OCI-LY3 (cell line): Measurements from ENCODE around the gene TTPAL.

Experiments used
- H2AFZ ChIP-seq: fragments of 200-600, 300-600 bp; shearing (Covaris generic); 2 replicates; pipeline ENCODE4 v1.6.0; 2014; ENCODE audit warnings: antibody characterized with exemption, low read depth, low read length
- H3K27ac ChIP-seq: fragments of 200-600, 300-600 bp; sonication (generic); 2 replicates; pipeline ENCODE4 v1.5.1; 2014; ENCODE audit warnings: mild to moderate bottlenecking, low read length, moderate library complexity, mixed read lengths
- H3K27me3 ChIP-seq: fragments of 200-600, 300-600 bp; sonication (generic); 2 replicates; pipeline ENCODE4 v1.6.1; 2014; ENCODE audit warnings: low read depth, low read length, mixed read lengths
- H3K36me3 ChIP-seq: fragments of 200-600, 300-600 bp; sonication (generic); replicated peaks from 2 replicates; pipeline ENCODE3; 2014; ENCODE audit warnings: low read depth, low read length, mixed read lengths
- H3K4me1 ChIP-seq: fragments of 300-600, 200-600 bp; sonication (generic); 2 replicates; pipeline ENCODE4 v1.6.1; 2014; ENCODE audit warnings: low read length, mixed read lengths
- H3K4me2 ChIP-seq: fragments of 200-600, 300-600 bp; sonication (generic); 2 replicates; pipeline ENCODE4 v1.6.1; 2014; ENCODE audit warnings: low read length, mixed read lengths
- H3K4me3 ChIP-seq: fragments of 300-600, 200-600 bp; sonication (generic); 2 replicates; pipeline ENCODE4 v1.5.1; 2014; ENCODE audit warnings: antibody characterized with exemption, mild to moderate bottlenecking, low read length, moderate library complexity
- H3K79me2 ChIP-seq: fragments of 300-600, 200-600 bp; shearing (Covaris generic); 2 replicates; pipeline ENCODE4 v1.6.1; 2014; ENCODE audit warnings: mild to moderate bottlenecking, low read length, mixed read lengths
- H3K9ac ChIP-seq: fragments of 300-600, 200-600 bp; shearing (Covaris generic); 2 replicates; pipeline ENCODE4 v1.6.0; 2014; ENCODE audit warnings: mild to moderate bottlenecking, low read length, moderate library complexity
- H3K9me3 ChIP-seq: fragments of 200-600, 300-600 bp; shearing (Covaris generic); 2 replicates; pipeline ENCODE4 v1.6.1; 2014; ENCODE audit warnings: low read length, mixed read lengths; ENCODE audit not compliant: insufficient read depth
- H4K20me1 ChIP-seq: fragments of 200-600, 300-600 bp; sonication (generic); 2 replicates; pipeline ENCODE4 v1.6.1; 2016; ENCODE audit warnings: low read length, mixed read lengths; ENCODE audit not compliant: insufficient read depth
- EZH2phosphoT487 ChIP-seq: fragments of 200-600 bp; shearing (Covaris generic); IDR thresholded peaks from 2 replicates; pipeline ENCODE4 v1.6.1; 2018; ENCODE audit warnings: antibody characterized with exemption, mixed run types, low read depth
- TF ChIP-seq, protein P1 (sequence below): fragments of 200-600, 300-600 bp; sonication (generic); IDR thresholded peaks from 2 replicates; pipeline ENCODE4 v1.5.1; 2014; ENCODE audit warnings: antibody characterized with exemption, low read length, low read depth

Gene TTPAL

DNA sequence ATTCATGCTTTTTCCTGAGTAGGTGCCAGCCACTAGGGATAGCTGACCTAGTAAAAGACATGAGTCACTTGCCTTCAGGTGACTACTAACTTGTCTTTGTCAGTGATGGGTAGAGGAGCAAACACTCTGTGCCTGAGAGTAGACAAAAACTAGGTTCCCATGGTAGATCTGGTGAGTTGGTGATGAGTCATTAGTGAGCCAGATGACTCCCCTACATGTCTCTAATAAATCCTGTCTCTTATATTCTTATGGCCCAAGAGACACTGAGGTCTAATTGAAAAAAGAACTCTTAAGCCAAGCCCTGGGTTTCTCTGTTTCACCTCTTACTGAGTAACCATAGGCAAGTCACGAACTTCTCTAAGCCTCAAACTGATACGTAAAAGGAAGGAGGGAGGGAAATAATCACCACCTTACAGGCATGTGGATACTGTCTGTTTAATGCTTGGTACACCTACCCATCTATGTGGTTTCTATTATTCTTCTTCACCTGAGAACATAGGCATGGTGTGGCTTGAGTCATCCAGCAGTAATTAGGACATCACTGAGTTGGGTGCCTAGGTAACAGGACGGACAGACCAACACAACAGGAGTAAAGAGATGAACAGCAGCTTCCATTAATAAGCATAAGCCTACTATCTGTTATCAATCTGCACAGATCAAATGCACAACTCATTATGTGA, 20.3 kb downstream of the TTPAL start:
- Histone ChIP-seq H3K9ac (no peak overlapping the region), H3K79me2 (no peaks in the 10 kb centered on the region), H2AFZ (no peak overlapping the region), H3K4me1 (peaks cover 6% of the 10 kb centered on the region), H3K27ac (no peak overlapping the region), H3K9me3 (no peaks in the 10 kb centered on the region), H3K4me2 (no peak overlapping the region), H3K36me3 (peaks cover 75% of the 10 kb centered on the region), H3K4me3 (no peak overlapping the region), H3K27me3 (no peaks in the 10 kb centered on the region), H4K20me1 (no peaks in the 10 kb centered on the region)
- TF ChIP-seq, protein P1, sequence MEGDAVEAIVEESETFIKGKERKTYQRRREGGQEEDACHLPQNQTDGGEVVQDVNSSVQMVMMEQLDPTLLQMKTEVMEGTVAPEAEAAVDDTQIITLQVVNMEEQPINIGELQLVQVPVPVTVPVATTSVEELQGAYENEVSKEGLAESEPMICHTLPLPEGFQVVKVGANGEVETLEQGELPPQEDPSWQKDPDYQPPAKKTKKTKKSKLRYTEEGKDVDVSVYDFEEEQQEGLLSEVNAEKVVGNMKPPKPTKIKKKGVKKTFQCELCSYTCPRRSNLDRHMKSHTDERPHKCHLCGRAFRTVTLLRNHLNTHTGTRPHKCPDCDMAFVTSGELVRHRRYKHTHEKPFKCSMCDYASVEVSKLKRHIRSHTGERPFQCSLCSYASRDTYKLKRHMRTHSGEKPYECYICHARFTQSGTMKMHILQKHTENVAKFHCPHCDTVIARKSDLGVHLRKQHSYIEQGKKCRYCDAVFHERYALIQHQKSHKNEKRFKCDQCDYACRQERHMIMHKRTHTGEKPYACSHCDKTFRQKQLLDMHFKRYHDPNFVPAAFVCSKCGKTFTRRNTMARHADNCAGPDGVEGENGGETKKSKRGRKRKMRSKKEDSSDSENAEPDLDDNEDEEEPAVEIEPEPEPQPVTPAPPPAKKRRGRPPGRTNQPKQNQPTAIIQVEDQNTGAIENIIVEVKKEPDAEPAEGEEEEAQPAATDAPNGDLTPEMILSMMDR = no peak
- no peak for TF ChIP-seq EZH2phosphoT487

DNA sequence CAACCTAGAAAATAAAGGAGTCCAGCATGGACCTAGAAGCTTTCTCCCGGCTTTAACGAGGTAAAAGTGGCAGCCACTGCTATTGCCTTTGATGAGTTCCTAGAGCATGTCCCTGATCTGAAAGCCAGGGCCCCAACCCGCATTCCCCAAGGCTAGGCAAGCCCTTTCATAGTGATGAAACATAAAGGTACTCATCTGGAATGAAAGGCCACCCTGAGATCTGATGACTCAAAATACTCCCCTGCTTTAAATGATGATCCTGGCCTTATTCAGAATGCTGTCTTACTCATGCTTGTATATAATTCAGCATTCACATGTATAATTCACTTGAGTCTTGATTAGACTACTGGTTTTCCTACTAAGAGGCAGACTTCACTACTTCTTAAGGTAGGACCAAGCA, 21.3 kb downstream of the TTPAL start:
- no peak overlapping the region for H2AFZ ChIP-seq
- H3K27ac ChIP-seq = no peak overlapping the region
- TF ChIP-seq, protein P1 = no peak
- TF ChIP-seq EZH2phosphoT487 = no peak
- peaks cover 6% of the 10 kb centered on the region for H3K4me1 ChIP-seq
- H3K9ac ChIP-seq = no peak overlapping the region
- H3K36me3 ChIP-seq = peaks cover 76% of the 10 kb centered on the region
- no peak overlapping the region for H3K4me3 ChIP-seq
- no peaks in the 10 kb centered on the region for H3K9me3 ChIP-seq
- no peaks in the 10 kb centered on the region for H3K27me3 ChIP-seq
- H3K79me2 ChIP-seq = no peaks in the 10 kb centered on the region
- no peaks in the 10 kb centered on the region for H4K20me1 ChIP-seq
- no peak overlapping the region for H3K4me2 ChIP-seq

DNA sequence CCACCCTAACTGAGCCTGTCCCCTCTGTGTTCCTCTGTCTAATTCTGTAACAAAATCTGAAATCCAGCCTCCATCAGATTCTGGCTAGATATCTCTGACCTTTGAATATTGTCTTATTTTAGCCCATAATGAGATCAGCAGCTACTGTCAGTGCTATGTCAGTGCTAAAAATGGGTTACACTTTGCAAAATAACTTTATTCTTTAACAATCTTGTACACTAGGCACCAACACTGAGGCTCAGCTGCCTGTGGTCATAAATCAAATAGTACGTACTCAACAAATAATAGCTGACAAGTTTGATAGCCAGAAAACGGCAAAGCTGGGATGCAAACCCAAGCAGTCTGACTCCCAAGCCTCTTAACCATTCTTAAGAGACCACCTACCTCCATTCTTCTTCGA, 22.1 kb downstream of the TTPAL start:
- Histone ChIP-seq H3K27me3 (no peaks in the 10 kb centered on the region), H3K4me3 (no peak overlapping the region), H2AFZ (no peak overlapping the region), H3K79me2 (no peaks in the 10 kb centered on the region), H3K9ac (no peak overlapping the region), H3K4me2 (no peak overlapping the region), H3K4me1 (peaks cover 6% of the 10 kb centered on the region), H3K9me3 (no peaks in the 10 kb centered on the region), H3K27ac (no peak overlapping the region), H3K36me3 (peaks cover 71% of the 10 kb centered on the region), H4K20me1 (no peaks in the 10 kb centered on the region)
- TF ChIP-seq, protein P1 = no peak
- TF ChIP-seq EZH2phosphoT487 = no peak

DNA sequence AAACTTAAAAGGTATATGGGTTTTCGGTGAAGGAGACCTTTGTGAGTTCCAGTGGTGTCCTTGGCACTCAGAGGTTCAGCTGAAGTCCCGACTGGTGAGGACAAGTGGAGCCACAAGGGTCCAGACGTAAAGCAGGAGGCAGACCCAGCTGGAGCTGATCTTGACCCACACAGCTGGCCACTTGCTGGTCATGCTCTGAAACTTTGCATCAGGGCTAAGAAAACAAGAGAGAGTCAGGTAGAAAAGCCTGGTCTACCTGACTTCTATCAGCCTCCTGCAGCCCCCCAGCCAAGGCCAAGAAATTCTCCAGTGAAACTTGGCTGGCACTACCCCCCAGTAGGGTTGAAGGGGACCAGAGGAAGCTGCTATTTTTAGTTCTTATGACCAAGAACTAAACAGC, 24.5 kb downstream of the TTPAL start:
- Histone ChIP-seq H3K27me3 (no peaks in the 10 kb centered on the region), H3K4me1 (peaks cover 6% of the 10 kb centered on the region), H3K27ac (no peak overlapping the region), H3K36me3 (peaks cover 70% of the 10 kb centered on the region), H2AFZ (no peak overlapping the region), H3K9me3 (no peaks in the 10 kb centered on the region), H3K9ac (no peak overlapping the region), H4K20me1 (0 out of 2 replicates have a peak, but pooled peaks cover 6% of the 10 kb centered on the region), H3K4me3 (no peak overlapping the region), H3K4me2 (no peak overlapping the region), H3K79me2 (no peaks in the 10 kb centered on the region)
- no peak for TF ChIP-seq EZH2phosphoT487
- TF ChIP-seq, protein P1 = no peak
